Smooth muscle cell (in vitro differentiated cells): ENCODE results near the gene ZBTB16. TPM values are rescaled to one million over a fixed set of nuclear protein-coding genes. Genes with fewer than 3 reads are reported as not detected.

Source experiments
- DNase-seq: peaks from one replicate; lab custom pipeline; 2025; ENCODE audit not compliant: unreplicated experiment; lab: John Stamatoyannopoulos, UW
- H2AFZ ChIP-seq: fragments of 200-600 bp; sonication (generic); 2 replicates; pipeline ENCODE4 v1.6.0; 2016; ENCODE audit warnings: antibody characterized with exemption, low read depth, mild to moderate bottlenecking
- H3F3A ChIP-seq: fragments of 200-600 bp; sonication (generic); 2 replicates; pipeline ENCODE4 v1.6.0; 2017; ENCODE audit warnings: antibody characterized with exemption, low read depth
- H3K27ac ChIP-seq: fragments of 200-600 bp; sonication (generic); 2 replicates; pipeline ENCODE4 v1.5.1; 2016; ENCODE audit warnings: low read depth, mild to moderate bottlenecking
- H3K27me3 ChIP-seq: fragments of 200-600 bp; sonication (generic); 2 replicates; pipeline ENCODE4 v1.6.1; 2016; ENCODE audit warnings: low read depth, mild to moderate bottlenecking
- H3K36me3 ChIP-seq: fragments of 200-600 bp; sonication (generic); 2 replicates; pipeline ENCODE4 v1.5.1; 2016; ENCODE audit warnings: low read depth
- H3K4me1 ChIP-seq: fragments of 200-600 bp; sonication (generic); 2 replicates; pipeline ENCODE4 v1.5.1; 2016; ENCODE audit warnings: low read depth
- H3K4me2 ChIP-seq: fragments of 200-600 bp; sonication (generic); 2 replicates; pipeline ENCODE4 v1.6.0; 2016; ENCODE audit warnings: mild to moderate bottlenecking
- H3K4me3 ChIP-seq: fragments of 200-600 bp; sonication (generic); 2 replicates; pipeline ENCODE4 v1.5.1; 2016; ENCODE audit warnings: mild to moderate bottlenecking
- H3K79me2 ChIP-seq: fragments of 200-600 bp; sonication (generic); 2 replicates; pipeline ENCODE4 v1.6.0; 2016; ENCODE audit warnings: low read depth, mild to moderate bottlenecking
- H3K9ac ChIP-seq: fragments of 200-600 bp; sonication (generic); 2 replicates; pipeline ENCODE4 v1.6.0; 2016; ENCODE audit warnings: low read depth
- H3K9me3 ChIP-seq: fragments of 200-600 bp; sonication (generic); replicated peaks from 2 replicates; pipeline ENCODE4 v1.5.1; 2016; ENCODE audit warnings: low read depth
- H4K20me1 ChIP-seq: fragments of 200-600 bp; sonication (generic); 2 replicates; pipeline ENCODE4 v1.6.0; 2016; ENCODE audit warnings: low read depth
- CTCF ChIP-seq: fragments of 200-600 bp; sonication (generic); IDR thresholded peaks from 2 replicates; pipeline ENCODE4 v1.5.1; 2017; ENCODE audit warnings: borderline replicate concordance, mild to moderate bottlenecking, antibody characterized with exemption; ENCODE audit not compliant: insufficient read depth, poor library complexity, severe bottlenecking
- WGBS: methylation state at CpG from one replicate; pipeline ENCODE4 v1.1.7; 2016; ENCODE audit warnings: low lambda C conversion rate; 5-methylcytosine and 5-hydroxymethylcytosine counted together
- polyA plus RNA-seq: library from polyadenylated mRNA; unstranded; fragments of >200 nt; fragmentation: Nextera tagmentation; extraction: Ambion mirVana; gene quantifications from 2 replicates; pipeline ENCODE4 v1.2.1, GENCODE V29; 2016
- total RNA-seq: library from RNA; depleted of rRNA; stranded (reverse); fragments of >200 nt; gene quantifications from 2 replicates; pipeline ENCODE4 v1.2.3, GENCODE V29; 2014

ZBTB16 gene
- total and polyA plus RNA-seq, 2 experiments from 2014 or later: not detected

DNA sequence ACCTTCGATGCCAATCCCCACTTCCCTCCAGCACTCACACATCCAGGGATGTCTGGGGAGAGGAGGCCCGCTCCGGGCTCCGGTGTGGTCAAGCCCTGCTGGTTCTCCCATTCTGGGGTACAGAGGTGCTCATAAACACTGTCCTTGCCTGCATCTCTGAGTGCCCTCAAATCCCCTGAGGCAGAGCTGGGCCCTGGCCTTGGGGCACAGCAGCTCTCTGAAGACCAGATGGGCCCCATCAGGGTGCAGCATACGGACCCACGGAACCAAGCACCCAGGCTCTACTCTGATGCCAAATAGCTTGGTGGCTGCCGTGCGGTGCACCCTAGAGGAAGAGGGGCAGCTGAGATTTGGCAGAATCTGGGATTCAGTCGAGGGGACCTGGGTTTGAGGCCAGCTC lies 201.0 kb downstream of the ZBTB16 start:
- Histone ChIP-seq H3K4me3 (no peak overlapping the region), H3K79me2 (no peaks in the 10 kb centered on the region), H3K4me2 (no peak overlapping the region), H3F3A (no peaks in the 10 kb centered on the region), H2AFZ (no peak overlapping the region), H3K9ac (no peak overlapping the region), H3K27ac (no peak overlapping the region), H3K36me3 (no peaks in the 10 kb centered on the region), H4K20me1 (no peaks in the 10 kb centered on the region), H3K27me3 (peaks cover 5% of the 10 kb centered on the region), H3K9me3 (no peaks in the 10 kb centered on the region), H3K4me1 (peaks cover 30% of the 10 kb centered on the region)
- TF ChIP-seq CTCF: no peak
- no peak for DNase-seq
- 69% methylated on average over 9 of the region's 9 CpGs for WGBS

DNA sequence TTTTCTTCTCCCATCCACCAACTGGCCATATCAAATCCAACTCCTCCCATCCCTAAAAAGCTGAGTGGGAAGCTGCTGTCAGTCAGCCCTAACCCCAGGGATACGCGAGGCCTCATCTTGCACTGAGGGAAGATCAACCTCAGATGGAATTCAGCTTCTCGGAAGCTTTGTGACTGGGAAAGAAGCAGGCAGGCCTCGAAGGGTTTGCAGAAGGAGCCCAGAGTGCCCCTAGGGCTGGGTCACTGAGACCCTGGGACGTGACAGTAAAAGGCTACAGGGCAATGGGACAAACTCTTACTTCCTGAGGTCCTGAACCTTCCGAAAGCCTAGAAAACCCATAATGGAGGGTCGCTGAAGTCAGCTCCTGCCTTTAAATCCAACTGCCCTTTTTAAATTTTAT lies 202.3 kb downstream of the ZBTB16 start:
- H3K4me3 ChIP-seq: no peak overlapping the region
- WGBS: 89% methylated on average over 7 of the region's 7 CpGs
- H3K27me3 ChIP-seq: peaks cover 10% of the 10 kb centered on the region
- peaks cover 17% of the 10 kb centered on the region for H3K4me1 ChIP-seq
- no peak for TF ChIP-seq CTCF
- H2AFZ ChIP-seq: no peak overlapping the region
- H4K20me1 ChIP-seq: no peaks in the 10 kb centered on the region
- H3K27ac ChIP-seq: no peak overlapping the region
- DNase-seq: no peak
- no peak overlapping the region for H3K4me2 ChIP-seq
- H3F3A ChIP-seq: no peaks in the 10 kb centered on the region
- H3K9me3 ChIP-seq: no peaks in the 10 kb centered on the region
- no peaks in the 10 kb centered on the region for H3K36me3 ChIP-seq
- no peak overlapping the region for H3K9ac ChIP-seq
- H3K79me2 ChIP-seq: no peaks in the 10 kb centered on the region

GRCh38 chr11:114262681-114263512 lies 203.4 kb downstream of the ZBTB16 start:
- Histone ChIP-seq H3K9me3 (no peaks in the 10 kb centered on the region), H3K4me1 (peaks cover 7% of the 10 kb centered on the region), H3K79me2 (no peaks in the 10 kb centered on the region), H3F3A (no peaks in the 10 kb centered on the region), H4K20me1 (no peaks in the 10 kb centered on the region), H3K4me2 (no peak overlapping the region), H3K9ac (no peak overlapping the region), H2AFZ (no peak overlapping the region), H3K27me3 (peaks cover 10% of the 10 kb centered on the region), H3K4me3 (no peak overlapping the region), H3K27ac (no peak overlapping the region), H3K36me3 (no peaks in the 10 kb centered on the region)
- no peak for DNase-seq
- WGBS: 32% methylated on average over 9 of the region's 9 CpGs
- TF ChIP-seq CTCF: peak; percentile 66
